Dermis microvascular lymphatic vessel endothelial cell (primary cell): ENCODE results near the gene DEPDC1. TPM values are rescaled to one million over a fixed set of nuclear protein-coding genes. Genes with fewer than 3 reads are reported as not detected.

Source experiments
- total RNA-seq: library from RNA; depleted of rRNA; stranded (reverse); fragments of >200 nt; gene quantifications from 2 replicates; pipeline ENCODE4 v1.2.1, GENCODE V29; 2014

The DEPDC1 gene
- total RNA-seq, 1 donor from 2014 or later: 13.4 TPM

Other genes with a start within 250 kb of the DEPDC1 start
- not detected in 2 replicates for gene RPE65, start 47.1 kb downstream of the DEPDC1 start, total RNA-seq